T47D (cell line): ENCODE results near the gene SWAP70.

Source experiments
- DNase-seq, 2 experiments: peaks; one replicate each; pipeline versions ENCODE4 v3.0.0 to v3.0.0-alpha.2; 2011 to 2012; ENCODE audit warnings: low read depth in 1 of 2, low spot score in 1 of 2
- JUND ChIP-seq: IDR thresholded peaks from 2 replicates; pipeline ENCODE4 v1.6.1; 2012; ENCODE audit warnings: low read depth
- in situ Hi-C: cut with HindIII; loops from 2 replicates; pipeline ENCODE4 v1.10.0; 2016; ENCODE audit warnings: low sequenced_read_pairs, low pct_unique_long_range_greater_than_20kb

The SWAP70 gene

GRCh38 chr11:9722893-9723292 lies 59.0 kb downstream of the SWAP70 start:
- TF ChIP-seq JUND: no peak
- DNase-seq: no peak
- in situ Hi-C loops: no loop called here

GRCh38 chr11:9726321-9727022 lies 62.6 kb downstream of the SWAP70 start:
- in situ Hi-C loops: loop anchor here (25.0 kb wide), 1 partner anchor 139 kb away; no protein-coding TSS in a partner anchor
- DNase-seq: peak in 1 of 2 experiments; percentile 43

GRCh38 chr11:9728058-9728457 lies 64.2 kb downstream of the SWAP70 start:
- in situ Hi-C loops: loop anchor here (25.0 kb wide), 1 partner anchor 141 kb away; no protein-coding TSS in a partner anchor
- TF ChIP-seq JUND: no peak
- no peak for DNase-seq

More at GRCh38 chr11:9726321-9727022, 62.6 kb downstream of the SWAP70 start:
- no peak; the same call in 1 of the 2 replicates for TF ChIP-seq JUND

- in situ Hi-C loops: loop anchor here (25.0 kb wide), 1 partner anchor 144 kb away; no protein-coding TSS in a partner anchor
- no peak for TF ChIP-seq JUND
- no peak for DNase-seq
These were observed 67.4 kb downstream of the SWAP70 start for GRCh38 chr11:9731256-9731655.

GRCh38 chr11:9732453-9732852 lies 68.6 kb downstream of the SWAP70 start:
- DNase-seq: no peak
- TF ChIP-seq JUND: no peak
- in situ Hi-C loops: loop anchor here (25.0 kb wide), 1 partner anchor 145 kb away; no protein-coding TSS in a partner anchor

- no peak for TF ChIP-seq JUND
- no peak for DNase-seq
These were observed 69.3 kb downstream of the SWAP70 start for GRCh38 chr11:9733212-9733611.

GRCh38 chr11:9735236-9735635 lies 71.4 kb downstream of the SWAP70 start:
- in situ Hi-C loops: loop anchor here (25.0 kb wide), 1 partner anchor 148 kb away; no protein-coding TSS in a partner anchor
- no peak for TF ChIP-seq JUND
- no peak for DNase-seq

More at GRCh38 chr11:9733212-9733611, 69.3 kb downstream of the SWAP70 start:
- in situ Hi-C loops: loop anchor here (25.0 kb wide), 1 partner anchor 146 kb away; no protein-coding TSS in a partner anchor

GRCh38 chr11:9735919-9736318 lies 72.0 kb downstream of the SWAP70 start:
- no peak for TF ChIP-seq JUND
- in situ Hi-C loops: loop anchor here (25.0 kb wide), 1 partner anchor 149 kb away; no protein-coding TSS in a partner anchor
- no peak for DNase-seq

- in situ Hi-C loops: loop anchor here (25.0 kb wide), 1 partner anchor 149 kb away; no protein-coding TSS in a partner anchor
- no peak for DNase-seq
- TF ChIP-seq JUND: no peak
These were observed 72.5 kb downstream of the SWAP70 start for GRCh38 chr11:9736365-9736764.

GRCh38 chr11:9738116-9738515 lies 74.2 kb downstream of the SWAP70 start:
- peak in 1 of 2 experiments; percentile 68 for DNase-seq
- in situ Hi-C loops: loop anchor here (25.0 kb wide), 1 partner anchor 151 kb away; no protein-coding TSS in a partner anchor
- no peak for TF ChIP-seq JUND

GRCh38 chr11:9738707-9739106 lies 74.8 kb downstream of the SWAP70 start:
- in situ Hi-C loops: loop anchor here (25.0 kb wide), 1 partner anchor 151 kb away; no protein-coding TSS in a partner anchor
- no peak for TF ChIP-seq JUND
- no peak for DNase-seq

GRCh38 chr11:9739123-9739900 lies 75.4 kb downstream of the SWAP70 start:
- DNase-seq: no peak
- TF ChIP-seq JUND: no peak
- in situ Hi-C loops: loop anchor here (25.0 kb wide), 1 partner anchor 152 kb away; no protein-coding TSS in a partner anchor
